NCI-H187 (cell line): ENCODE results near the gene CD3D.

Experiments
- DNase-seq, 2 experiments: peaks; one replicate each; lab custom pipeline; 2025; lab: John Stamatoyannopoulos, UW

The CD3D gene

DNA sequence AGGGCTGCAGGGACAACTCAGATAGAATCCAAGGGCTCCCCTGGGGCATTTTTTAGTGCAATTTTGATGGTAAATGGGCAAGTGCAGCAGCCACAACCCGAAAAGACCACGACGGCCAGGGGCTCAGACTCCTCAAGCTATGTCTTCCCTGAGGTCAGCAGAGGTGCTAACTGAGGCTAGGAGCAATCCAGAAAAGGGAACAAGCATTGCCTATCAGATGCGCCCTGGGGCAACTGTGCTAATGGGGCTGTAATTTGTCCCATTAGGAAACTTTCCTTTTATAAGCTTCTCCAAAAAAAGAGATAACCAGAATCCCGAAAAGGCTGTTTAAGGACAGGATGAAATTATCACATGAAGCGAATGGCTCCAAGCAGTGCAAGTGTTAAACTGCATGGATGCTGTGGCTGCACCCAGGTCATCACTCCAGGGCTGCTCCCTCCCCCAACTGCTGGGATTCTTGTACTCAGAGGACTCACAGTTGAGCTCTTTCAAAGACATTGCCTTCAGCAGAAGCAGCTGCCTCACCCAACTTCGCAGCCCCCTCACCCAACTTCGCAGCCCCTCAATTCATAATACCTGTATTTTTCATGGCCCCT is 40.8 kb downstream of the CD3D start:
- no peak for DNase-seq

GRCh38 chr11:118295815-118296454 is 46.6 kb downstream of the CD3D start:
- no peak for DNase-seq

- DNase-seq = no peak
These were observed 47.3 kb downstream of the CD3D start for GRCh38 chr11:118295199-118295598.

DNA sequence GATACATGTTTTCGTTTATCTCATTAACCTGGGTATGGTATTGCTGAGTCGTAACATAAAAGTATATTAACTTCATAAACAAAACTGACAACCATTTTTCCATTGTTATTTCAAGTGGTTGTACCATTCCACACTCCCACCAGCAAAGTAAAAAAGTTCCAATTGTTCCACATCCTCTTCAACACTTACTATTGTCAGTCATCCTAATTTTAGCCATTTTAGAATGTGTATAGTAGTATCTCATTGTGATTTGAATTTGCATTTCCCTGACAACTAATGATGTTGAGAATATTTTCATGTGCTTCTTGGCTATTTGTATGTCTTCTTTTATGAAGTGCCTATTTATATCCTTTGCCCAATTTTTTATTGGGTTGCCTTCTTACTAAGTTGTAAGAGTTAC is 48.5 kb downstream of the CD3D start:
- no peak for DNase-seq

DNA sequence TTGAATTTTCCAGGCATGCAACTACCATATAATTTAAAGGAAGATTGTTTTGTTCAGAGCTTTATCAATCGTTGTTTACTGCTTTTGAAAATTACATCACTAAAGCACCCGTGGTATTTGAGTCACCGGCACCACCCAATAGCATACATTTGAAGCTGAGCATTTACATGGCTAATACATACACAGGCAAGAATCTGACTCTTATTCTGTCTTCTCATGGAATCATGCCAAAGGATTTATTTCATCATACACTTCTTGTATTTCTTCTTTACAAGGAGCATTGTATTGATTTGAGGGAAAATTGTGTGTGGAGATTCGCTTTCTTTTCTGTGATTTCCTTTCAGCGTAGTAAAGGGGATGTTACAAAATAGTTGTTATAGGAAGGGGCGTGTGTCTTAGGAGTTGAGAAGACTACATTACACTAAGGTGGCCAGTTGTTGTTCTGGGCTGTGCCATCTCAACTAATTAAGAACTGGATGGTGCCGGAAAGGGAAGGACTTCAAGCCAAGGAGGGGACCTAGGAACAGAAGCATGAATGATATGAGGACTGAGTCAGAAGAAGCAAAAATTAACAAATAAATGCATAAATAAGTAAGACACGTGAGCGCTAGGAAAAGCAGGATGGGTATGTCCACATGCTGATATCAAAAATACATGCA is 50.9 kb downstream of the CD3D start:
- no peak for DNase-seq

GRCh38 chr11:118290923-118291322 is 51.6 kb downstream of the CD3D start:
- no peak for DNase-seq

GRCh38 chr11:118289401-118289800 is 53.1 kb downstream of the CD3D start:
- no peak for DNase-seq
